Testis (tissue), 3 donors: ENCODE results near the gene ZBTB20. TPM values are rescaled to one million over a fixed set of nuclear protein-coding genes. Genes with fewer than 3 reads are reported as not detected.

Experiments
- DNase-seq: peaks from one replicate; pipeline ENCODE4 v3.0.0-alpha.2; 2019
- H3K27ac ChIP-seq, 2 donors: fragments of 200-600 bp; sonication (generic); one replicate each; pipeline ENCODE4 v1.5.1; 2019
- H3K27me3 ChIP-seq: fragments of 200-600 bp; sonication (generic); one replicate; pipeline ENCODE4 v1.5.1; 2019
- H3K36me3 ChIP-seq: fragments of 200-600 bp; sonication (generic); one replicate; pipeline ENCODE4 v1.5.1; 2017; ENCODE audit warnings: low read depth; ENCODE audit errors: missing control alignments
- H3K4me1 ChIP-seq: fragments of 200-600 bp; sonication (generic); one replicate; pipeline ENCODE4 v1.5.1; 2019
- H3K4me3 ChIP-seq, 2 donors: fragments of 200-600 bp; sonication (generic); one replicate each; pipeline ENCODE4 v1.5.1; 2017 to 2019
- H3K9me3 ChIP-seq: fragments of 200-600 bp; sonication (generic); one replicate; pipeline ENCODE4 v1.5.1; 2017
- CTCF ChIP-seq, 3 experiments: fragments of 450-650 bp in 2 of 3; fragments of 200-600 bp in 1 of 3; sonication (generic) in 1 of 3; IDR thresholded peaks; one replicate each; pipeline ENCODE4 v1.5.1; 2016 to 2019; ENCODE audit warnings: antibody characterized with exemption in 3 of 3, mild to moderate bottlenecking in 2 of 3, moderate library complexity in 1 of 3
- POLR2A ChIP-seq: fragments of 450-650 bp; IDR thresholded peaks from one replicate; pipeline ENCODE4 v1.6.1; 2017; ENCODE audit warnings: antibody characterized with exemption, mild to moderate bottlenecking, moderate library complexity
- WGBS, 2 donors: methylation state at CpG; one replicate each; pipeline ENCODE4 v1.1.5; 2018; 5-methylcytosine and 5-hydroxymethylcytosine counted together
- intact Hi-C: fragments of 100-400 bp; cut with DNase I; formaldehyde crosslinking; loops from one replicate; pipeline ENCODE4 v1.15.1; 2023; ENCODE audit warnings: low total_unique reads
- polyA plus RNA-seq: library from polyadenylated mRNA; stranded (reverse); fragments of 350-450 nt; fragmentation: Illumina TruSeq; extraction: RNeasy Lipid Tissue Mini Kit (QIAGEN cat#74804); gene quantifications from one replicate; pipeline ENCODE4 v1.2.3, GENCODE V29; 2014; ENCODE audit warnings: low read depth, low replicate concordance; ENCODE audit not compliant: insufficient read depth
- total RNA-seq, 2 donors: library from RNA; depleted of rRNA; stranded (reverse); fragments of >200 nt; gene quantifications; one replicate each; pipeline ENCODE4 v1.2.3, GENCODE V29; 2016

The ZBTB20 gene
- total and polyA plus RNA-seq, 3 donors from 2014 or later: 36.8 to 179 (median 126) TPM

- no peak for DNase-seq
- 34 to 43% methylated on average over 3 of the region's 3 CpGs for WGBS, 2 donors
- peak overlapping the region; percentile 26 to 28 for H3K27ac ChIP-seq
- no peaks in the 10 kb centered on the region for H3K27me3 ChIP-seq
- H3K4me3 ChIP-seq: no peak overlapping the region
- no peaks in the 10 kb centered on the region for H3K36me3 ChIP-seq
- no peaks in the 10 kb centered on the region for H3K9me3 ChIP-seq
- no peak for TF ChIP-seq CTCF (IDR thresholded peaks at IDR 0.05)
- TF ChIP-seq POLR2A: no peak
- H3K4me1 ChIP-seq: no peaks in the 10 kb centered on the region
- intact Hi-C loops: no loop called here
Measured at GRCh38 chr3:114666623-114667022, 480.5 kb downstream of the ZBTB20 start.

DNA sequence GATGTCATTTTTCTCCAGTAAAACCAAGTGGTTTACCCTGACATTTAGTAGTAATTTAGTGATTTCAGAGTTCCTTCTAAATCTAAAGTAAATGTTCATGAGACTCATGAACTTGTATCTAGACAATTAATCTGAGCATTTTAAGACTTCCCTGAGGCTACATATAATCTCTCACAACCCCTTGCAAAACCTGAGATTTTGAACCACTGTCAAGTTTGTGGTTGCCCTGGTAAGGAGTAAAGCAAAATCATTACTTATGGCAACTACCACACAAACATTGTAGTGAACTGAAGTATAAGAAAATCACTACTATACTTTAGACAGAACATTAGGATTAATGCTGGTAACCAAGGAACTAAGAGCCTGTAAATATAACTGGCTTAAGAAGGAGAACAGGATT, 483.1 kb downstream of the ZBTB20 start:
- Histone ChIP-seq H3K27me3 (no peaks in the 10 kb centered on the region), H3K4me1 (no peaks in the 10 kb centered on the region), H3K9me3 (no peaks in the 10 kb centered on the region), H3K27ac (no peak overlapping the region), H3K4me3 (no peak overlapping the region), H3K36me3 (no peaks in the 10 kb centered on the region)
- no peak for DNase-seq
- no peak for TF ChIP-seq POLR2A
- no peak for TF ChIP-seq CTCF (IDR thresholded peaks at IDR 0.05)
- intact Hi-C loops: no loop called here

DNA sequence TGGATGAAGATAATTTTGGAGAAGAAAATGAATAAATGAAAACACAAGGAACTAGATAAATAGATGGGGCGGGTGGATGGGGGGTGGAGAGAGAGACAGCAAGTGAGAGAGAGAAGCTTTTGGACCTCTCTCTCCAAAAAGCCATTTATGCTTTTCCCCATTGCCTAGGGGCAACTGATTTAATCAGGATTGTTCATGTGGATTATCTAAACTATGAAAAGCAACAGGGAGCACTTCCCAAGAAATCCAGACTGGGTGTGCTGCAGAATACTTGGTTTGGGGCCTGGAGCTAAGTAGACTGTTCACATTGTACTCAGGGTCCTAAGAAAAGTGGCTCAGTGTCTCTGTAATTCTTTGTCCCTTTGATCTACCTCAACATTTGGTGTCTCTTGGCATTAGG, 486.3 kb downstream of the ZBTB20 start:
- Histone ChIP-seq H3K27ac (no peak overlapping the region), H3K9me3 (no peaks in the 10 kb centered on the region), H3K4me1 (no peaks in the 10 kb centered on the region), H3K27me3 (no peaks in the 10 kb centered on the region), H3K36me3 (no peaks in the 10 kb centered on the region), H3K4me3 (no peak overlapping the region)
- 89 to 94% methylated on average over 1 of the region's 1 CpG for WGBS, 2 donors
- no peak for TF ChIP-seq POLR2A
- TF ChIP-seq CTCF (IDR thresholded peaks at IDR 0.05): no peak
- DNase-seq: no peak
- intact Hi-C loops: no loop called here

DNA sequence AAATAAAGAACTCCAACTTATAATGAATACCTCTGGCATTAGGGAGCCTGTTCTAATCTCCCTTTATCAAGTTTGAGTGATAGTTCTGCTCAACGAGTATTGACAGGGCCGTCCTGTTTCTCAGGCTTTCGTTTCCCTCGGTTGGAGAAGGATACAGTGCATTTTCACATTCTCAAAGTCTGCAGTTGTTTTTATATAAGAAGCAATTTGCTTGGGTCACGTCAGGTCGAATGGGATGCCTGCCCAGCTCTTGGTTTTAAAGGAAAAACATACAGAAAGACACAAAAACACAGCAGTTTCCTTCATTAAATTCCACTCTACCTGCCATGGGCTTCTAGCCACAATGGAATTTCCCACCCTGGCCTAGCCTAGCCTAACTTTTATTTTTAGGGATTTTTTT, 487.0 kb downstream of the ZBTB20 start:
- no peak overlapping the region for H3K4me3 ChIP-seq
- 27 to 61% methylated on average over 6 of the region's 6 CpGs for WGBS, 2 donors
- TF ChIP-seq CTCF (IDR thresholded peaks at IDR 0.05) (no peak), POLR2A (no peak)
- H3K4me1 ChIP-seq: no peaks in the 10 kb centered on the region
- DNase-seq: peak; percentile 26
- H3K9me3 ChIP-seq: no peaks in the 10 kb centered on the region
- intact Hi-C loops: no loop called here
- no peaks in the 10 kb centered on the region for H3K36me3 ChIP-seq
- no peaks in the 10 kb centered on the region for H3K27me3 ChIP-seq
- H3K27ac ChIP-seq: peak overlapping the region; percentile 32 to 59
